Activated T-helper 1 cell treated with anti-CD3 and anti-CD28 coated beads, Interleukin-2, amount 50 U/mL, for 16 hours (primary cell): Measurements from ENCODE around the gene CEP135.
"Not testable (repeated sequence)": the region's sequence is repeated elsewhere in the genome, so short reads cannot be mapped to it uniquely, and the experiment has no call there.

Experiments
- DNase-seq, 2 donors: peaks; one replicate each; pipeline ENCODE4 v3.0.0-alpha.2; 2020; ENCODE audit warnings: low read depth in 1 of 2, low spot score in 1 of 2

Gene CEP135

GRCh38 chr4:56067826-56068225, 119.1 kb downstream of the CEP135 start:
- no peak for DNase-seq

GRCh38 chr4:56072730-56073129, 124.0 kb downstream of the CEP135 start:
- not testable (repeated sequence) for DNase-seq

GRCh38 chr4:56077676-56078075, 128.9 kb downstream of the CEP135 start:
- no peak for DNase-seq

GRCh38 chr4:56078866-56079265, 130.1 kb downstream of the CEP135 start:
- DNase-seq = no peak

- no peak for DNase-seq
These were observed 131.6 kb downstream of the CEP135 start for GRCh38 chr4:56080384-56080783.

- no peak for DNase-seq
These were observed 134.1 kb downstream of the CEP135 start for GRCh38 chr4:56082829-56083228.
